ENCODE measurements around the gene RNASEH2C. TPM values are rescaled to one million over a fixed set of nuclear protein-coding genes. Genes with fewer than 3 reads are reported as not detected.
"Not testable (repeated sequence)": the region's sequence is repeated elsewhere in the genome, so short reads cannot be mapped to it uniquely, and the experiment has no call there.

RNASEH2C gene
- total and polyA plus RNA-seq, 2 of the 4 experiments (the other 2 are of a cell fraction) = 34.8 to 40.0 TPM

DNA sequence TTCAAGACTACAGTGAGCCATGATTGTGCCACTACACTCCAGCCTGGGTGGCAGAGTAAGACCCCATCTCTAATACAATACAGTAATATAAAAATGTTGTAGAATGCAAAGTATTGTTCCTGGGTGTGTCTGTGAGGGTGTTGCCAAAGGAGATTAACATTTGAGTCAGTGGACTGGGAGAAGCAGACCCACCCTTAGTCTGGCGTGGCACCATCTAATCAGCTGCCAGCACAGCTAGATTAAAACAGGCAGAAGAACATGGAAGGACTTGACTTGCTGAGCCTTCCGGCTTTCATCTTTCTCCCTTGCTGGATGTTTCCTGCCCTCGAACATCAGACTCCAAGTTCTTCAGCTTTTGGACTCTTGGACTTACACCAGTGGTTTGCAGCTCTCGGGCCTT, 14.5 kb upstream of the RNASEH2C start:
- H2BK5ac ChIP-seq (ENCODE audit: low read depth, low read length, poor library complexity, severe bottlenecking); BruUV-seq (replicated peaks); H3K79me1 ChIP-seq (ENCODE audit: low read depth in 1 of 2, low read length in 2 of 2); H2BK120ac ChIP-seq (ENCODE audit: low read depth, low read length); H4K91ac ChIP-seq (ENCODE audit: insufficient read depth, low read depth, low read length); H3K56ac ChIP-seq (ENCODE audit: extremely low read depth, insufficient read depth, low read length); POLR2A ChIA-PET (ENCODE audit: unreplicated experiment); H3K27ac ChIP-seq (ENCODE audit: insufficient read depth, low read length); H3K18ac ChIP-seq (ENCODE audit: low read depth, low read length); H3K9me3 ChIP-seq (ENCODE audit: control insufficient read depth, insufficient read depth, low read length); H3K4me2 ChIP-seq (ENCODE audit: low read depth, low read length); H3K4me1 ChIP-seq (ENCODE audit: control insufficient read depth, insufficient read depth, low read length); H2AK5ac ChIP-seq (ENCODE audit: low read depth, low read length); dilution Hi-C loops (cut with HindIII; ENCODE audit: low sequenced_read_pairs, unreplicated experiment); H3K4ac ChIP-seq (ENCODE audit: low read depth, low read length); H3K9ac ChIP-seq (ENCODE audit: low read depth, low read length); H4K8ac ChIP-seq (ENCODE audit: low read depth in 2 of 2, low read length in 2 of 2); intact Hi-C loops (cut with micrococcal nuclease); H3K9me1 ChIP-seq (ENCODE audit: insufficient read depth, low read length); H2AFZ ChIP-seq (replicated peaks; ENCODE audit: low read length, poor library complexity); H3K36me3 ChIP-seq (ENCODE audit: control insufficient read depth, insufficient read depth, low read length); H3K23ac ChIP-seq (ENCODE audit: low read depth, low read length); H2AK9ac ChIP-seq (replicated peaks; ENCODE audit: low read depth, low read length, poor library complexity); H3K14ac ChIP-seq (replicated peaks; ENCODE audit: low read depth, low read length); H3K27me3 ChIP-seq (ENCODE audit: control insufficient read depth, insufficient read depth, low read length); H3K4me3 ChIP-seq (ENCODE audit: insufficient read depth, low read depth, low read length); H2BK15ac ChIP-seq (ENCODE audit: low read depth, low read length); ATAC-seq (ENCODE audit: low read depth); H2BK20ac ChIP-seq (ENCODE audit: low read depth, low read length); H4K20me1 ChIP-seq (ENCODE audit: insufficient read depth, low read length); H4K5ac ChIP-seq (ENCODE audit: low read depth, low read length); CTCF ChIA-PET; in situ Hi-C loops (cut with MboI; ENCODE audit: low sequenced_read_pairs); DNase-seq: not testable (repeated sequence)
- 57% methylated on average over 1 of the region's 4 CpGs; no CpG with 5 or more reads in 1 of the 2 experiments for WGBS, 2 experiments (ENCODE audit: extremely low coverage in 2 of 2, insufficient read length in 1 of 2)

Data from IMR-90 (cell line).